GM23338 (cell line): Measurements from ENCODE around the gene MUC5AC.

Source experiments
- EZH2 ChIP-seq: fragments of 200-600 bp; sonication (generic); IDR thresholded peaks from one replicate; pipeline ENCODE4 v1.8.0; 2017; ENCODE audit warnings: antibody characterized with exemption, mild to moderate bottlenecking, low read depth; ENCODE audit not compliant: unreplicated experiment
- EZH2phosphoT487 ChIP-seq: fragments of 200-600 bp; sonication (generic); IDR thresholded peaks from one replicate; pipeline ENCODE4 v1.8.1; 2018; ENCODE audit warnings: antibody characterized with exemption; ENCODE audit not compliant: unreplicated experiment
- POLR2AphosphoS5 ChIP-seq: IDR thresholded peaks from 2 replicates; pipeline ENCODE4 v1.6.1; 2016; ENCODE audit warnings: antibody characterized with exemption, low read depth
- REST ChIP-seq: IDR thresholded peaks from one replicate; pipeline ENCODE4 v1.6.1; 2018; ENCODE audit warnings: antibody characterized with exemption; ENCODE audit not compliant: unreplicated experiment
- ZNF331 ChIP-seq: fragments of 250-450 bp; sonication (Bioruptor Pico); IDR thresholded peaks from 2 replicates; pipeline ENCODE4 v1.5.0; 2020; ENCODE audit warnings: low read depth, mild to moderate bottlenecking, moderate library complexity
- ZNF462 ChIP-seq: fragments of 250-450 bp; sonication (Bioruptor Pico); IDR thresholded peaks from 2 replicates; pipeline ENCODE4 v1.5.0; 2020; ENCODE audit warnings: mild to moderate bottlenecking, moderate library complexity
- TF ChIP-seq, protein P1 (sequence below), 2 experiments: fragments of 200-600 bp in 1 of 2; sonication (generic) in 1 of 2; conservative IDR thresholded peaks; 2 replicates each; pipeline versions ENCODE4 v1.5.1 to v1.6.1; 2016 to 2017; ENCODE audit warnings: antibody characterized with exemption in 2 of 2, low read depth in 2 of 2, mild to moderate bottlenecking in 2 of 2, moderate library complexity in 1 of 2

DNA sequence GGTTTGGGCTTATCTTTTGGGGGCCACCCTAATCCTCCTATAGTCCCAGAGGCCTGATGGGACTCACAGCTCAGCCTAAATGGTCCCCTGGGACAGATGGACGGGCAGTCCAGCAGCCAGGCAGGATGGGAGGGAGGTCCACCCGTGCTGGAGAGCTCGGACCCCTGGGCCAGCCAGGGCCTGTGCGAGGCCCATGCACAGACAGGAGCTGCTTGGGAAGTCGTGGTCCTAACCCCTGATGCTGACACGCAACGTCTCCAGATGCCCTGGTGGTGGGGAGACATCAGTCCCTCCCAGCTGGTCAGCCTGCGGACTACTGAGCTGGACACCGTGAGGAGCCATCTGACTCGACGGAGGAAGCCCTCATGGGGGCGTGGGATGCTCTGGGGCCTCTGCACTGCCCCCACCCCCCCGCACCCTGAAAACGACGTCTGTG lies 31.2 kb upstream of the MUC5AC start:
- no peak for TF ChIP-seq POLR2AphosphoS5
- TF ChIP-seq EZH2 = no peak
- no peak for TF ChIP-seq EZH2phosphoT487
- TF ChIP-seq REST = no peak
- TF ChIP-seq, protein P1, sequence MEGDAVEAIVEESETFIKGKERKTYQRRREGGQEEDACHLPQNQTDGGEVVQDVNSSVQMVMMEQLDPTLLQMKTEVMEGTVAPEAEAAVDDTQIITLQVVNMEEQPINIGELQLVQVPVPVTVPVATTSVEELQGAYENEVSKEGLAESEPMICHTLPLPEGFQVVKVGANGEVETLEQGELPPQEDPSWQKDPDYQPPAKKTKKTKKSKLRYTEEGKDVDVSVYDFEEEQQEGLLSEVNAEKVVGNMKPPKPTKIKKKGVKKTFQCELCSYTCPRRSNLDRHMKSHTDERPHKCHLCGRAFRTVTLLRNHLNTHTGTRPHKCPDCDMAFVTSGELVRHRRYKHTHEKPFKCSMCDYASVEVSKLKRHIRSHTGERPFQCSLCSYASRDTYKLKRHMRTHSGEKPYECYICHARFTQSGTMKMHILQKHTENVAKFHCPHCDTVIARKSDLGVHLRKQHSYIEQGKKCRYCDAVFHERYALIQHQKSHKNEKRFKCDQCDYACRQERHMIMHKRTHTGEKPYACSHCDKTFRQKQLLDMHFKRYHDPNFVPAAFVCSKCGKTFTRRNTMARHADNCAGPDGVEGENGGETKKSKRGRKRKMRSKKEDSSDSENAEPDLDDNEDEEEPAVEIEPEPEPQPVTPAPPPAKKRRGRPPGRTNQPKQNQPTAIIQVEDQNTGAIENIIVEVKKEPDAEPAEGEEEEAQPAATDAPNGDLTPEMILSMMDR (conservative IDR thresholded peaks at IDR 0.05; ENCODE audit: low read depth in 2 of 2) = no peak
- TF ChIP-seq ZNF462 (CRISPR knock-in tag) = no peak
- TF ChIP-seq ZNF331 (CRISPR knock-in tag) = no peak
